ENCODE data around the gene PTGER2.
A peak's percentile ranks its signal among the peaks of the same experiment; 100 is the strongest.

PTGER2 gene

GRCh38 chr14:52332269-52332668 is 18.2 kb downstream of the PTGER2 start:
- no peak for DNase-seq
- in situ Hi-C loops (cut with HindIII; ENCODE audit: low pct_ligation_motif_present, low pct_unique_long_range_greater_than_20kb, low sequenced_read_pairs) = no loop called here

- in situ Hi-C loops (cut with HindIII; ENCODE audit: low pct_ligation_motif_present, low pct_unique_long_range_greater_than_20kb, low sequenced_read_pairs) = no loop called here
- no peak for DNase-seq
These were observed 19.0 kb downstream of the PTGER2 start for GRCh38 chr14:52333108-52333507.

- in situ Hi-C loops (cut with HindIII; ENCODE audit: low pct_ligation_motif_present, low pct_unique_long_range_greater_than_20kb, low sequenced_read_pairs) = no loop called here
- no peak for DNase-seq
These were observed 19.9 kb downstream of the PTGER2 start for GRCh38 chr14:52333823-52334657.

GRCh38 chr14:52336241-52336640 is 22.1 kb downstream of the PTGER2 start:
- no peak for DNase-seq
- in situ Hi-C loops (cut with HindIII; ENCODE audit: low pct_ligation_motif_present, low pct_unique_long_range_greater_than_20kb, low sequenced_read_pairs) = no loop called here

GRCh38 chr14:52338051-52338681 is 24.1 kb downstream of the PTGER2 start:
- DNase-seq = peak; percentile 32
- in situ Hi-C loops (cut with HindIII; ENCODE audit: low pct_ligation_motif_present, low pct_unique_long_range_greater_than_20kb, low sequenced_read_pairs) = no loop called here

GRCh38 chr14:52339262-52339661 is 25.1 kb downstream of the PTGER2 start:
- in situ Hi-C loops (cut with HindIII; ENCODE audit: low pct_ligation_motif_present, low pct_unique_long_range_greater_than_20kb, low sequenced_read_pairs) = no loop called here
- no peak for DNase-seq

GRCh38 chr14:52342849-52343596 is 28.9 kb downstream of the PTGER2 start:
- in situ Hi-C loops (cut with HindIII; ENCODE audit: low pct_ligation_motif_present, low pct_unique_long_range_greater_than_20kb, low sequenced_read_pairs) = no loop called here

GRCh38 chr14:52346778-52347177 is 32.7 kb downstream of the PTGER2 start:
- DNase-seq = no peak
- in situ Hi-C loops (cut with HindIII; ENCODE audit: low pct_ligation_motif_present, low pct_unique_long_range_greater_than_20kb, low sequenced_read_pairs) = no loop called here

More at GRCh38 chr14:52342849-52343596, 28.9 kb downstream of the PTGER2 start:
- peak; percentile 12 for DNase-seq

- in situ Hi-C loops (cut with HindIII; ENCODE audit: low pct_ligation_motif_present, low pct_unique_long_range_greater_than_20kb, low sequenced_read_pairs) = no loop called here
- no peak for DNase-seq
These were observed 34.2 kb downstream of the PTGER2 start for GRCh38 chr14:52348279-52348678.

- in situ Hi-C loops (cut with HindIII; ENCODE audit: low pct_ligation_motif_present, low pct_unique_long_range_greater_than_20kb, low sequenced_read_pairs) = no loop called here
These were observed 34.7 kb downstream of the PTGER2 start for GRCh38 chr14:52348776-52349175.

GRCh38 chr14:52349731-52350130 is 35.6 kb downstream of the PTGER2 start:
- DNase-seq = no peak
- in situ Hi-C loops (cut with HindIII; ENCODE audit: low pct_ligation_motif_present, low pct_unique_long_range_greater_than_20kb, low sequenced_read_pairs) = no loop called here

More at GRCh38 chr14:52348776-52349175, 34.7 kb downstream of the PTGER2 start:
- no peak for DNase-seq

- no peak for DNase-seq
- in situ Hi-C loops (cut with HindIII; ENCODE audit: low pct_ligation_motif_present, low pct_unique_long_range_greater_than_20kb, low sequenced_read_pairs) = no loop called here
These were observed 36.3 kb downstream of the PTGER2 start for GRCh38 chr14:52350445-52350844.

- DNase-seq = peak; percentile 26
- in situ Hi-C loops (cut with HindIII; ENCODE audit: low pct_ligation_motif_present, low pct_unique_long_range_greater_than_20kb, low sequenced_read_pairs) = no loop called here
These were observed 37.3 kb downstream of the PTGER2 start for GRCh38 chr14:52351233-52352060.

- in situ Hi-C loops (cut with HindIII; ENCODE audit: low pct_ligation_motif_present, low pct_unique_long_range_greater_than_20kb, low sequenced_read_pairs) = no loop called here
- DNase-seq = peak; percentile 77
These were observed 38.0 kb downstream of the PTGER2 start for GRCh38 chr14:52352061-52352491.

- in situ Hi-C loops (cut with HindIII; ENCODE audit: low pct_ligation_motif_present, low pct_unique_long_range_greater_than_20kb, low sequenced_read_pairs) = no loop called here
- no peak for DNase-seq
These were observed 38.5 kb downstream of the PTGER2 start for GRCh38 chr14:52352569-52352968.

GRCh38 chr14:52354242-52354641 is 40.1 kb downstream of the PTGER2 start:
- DNase-seq = no peak
- in situ Hi-C loops (cut with HindIII; ENCODE audit: low pct_ligation_motif_present, low pct_unique_long_range_greater_than_20kb, low sequenced_read_pairs) = no loop called here

- in situ Hi-C loops (cut with HindIII; ENCODE audit: low pct_ligation_motif_present, low pct_unique_long_range_greater_than_20kb, low sequenced_read_pairs) = no loop called here
- peak; percentile 74 for DNase-seq
These were observed 40.9 kb downstream of the PTGER2 start for GRCh38 chr14:52355016-52355431.

- no peak for DNase-seq
- in situ Hi-C loops (cut with HindIII; ENCODE audit: low pct_ligation_motif_present, low pct_unique_long_range_greater_than_20kb, low sequenced_read_pairs) = no loop called here
These were observed 41.4 kb downstream of the PTGER2 start for GRCh38 chr14:52355526-52355925.
